ENCODE measurements around the gene ZNF79.

Gene ZNF79

DNA sequence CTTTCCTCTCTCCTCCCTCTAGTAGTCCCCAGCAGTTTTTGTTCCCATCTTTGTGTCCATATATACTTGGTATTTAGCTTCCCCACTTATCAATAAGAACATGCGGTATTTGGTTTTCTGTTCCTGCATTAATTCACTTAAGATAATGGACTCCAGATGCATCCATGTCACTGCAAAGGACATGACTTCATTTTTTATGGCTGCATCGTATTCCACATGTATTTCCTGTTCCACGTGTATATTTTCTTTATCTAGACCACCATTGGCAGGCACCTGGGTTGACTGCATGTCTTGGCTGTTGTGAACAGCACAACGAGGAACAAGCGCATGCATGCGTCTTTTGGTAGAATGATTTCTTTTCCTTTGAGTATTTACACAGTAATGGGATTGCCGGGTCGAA lies 6.2 kb downstream of the ZNF79 start:
- no peak for DNase-seq

DNA sequence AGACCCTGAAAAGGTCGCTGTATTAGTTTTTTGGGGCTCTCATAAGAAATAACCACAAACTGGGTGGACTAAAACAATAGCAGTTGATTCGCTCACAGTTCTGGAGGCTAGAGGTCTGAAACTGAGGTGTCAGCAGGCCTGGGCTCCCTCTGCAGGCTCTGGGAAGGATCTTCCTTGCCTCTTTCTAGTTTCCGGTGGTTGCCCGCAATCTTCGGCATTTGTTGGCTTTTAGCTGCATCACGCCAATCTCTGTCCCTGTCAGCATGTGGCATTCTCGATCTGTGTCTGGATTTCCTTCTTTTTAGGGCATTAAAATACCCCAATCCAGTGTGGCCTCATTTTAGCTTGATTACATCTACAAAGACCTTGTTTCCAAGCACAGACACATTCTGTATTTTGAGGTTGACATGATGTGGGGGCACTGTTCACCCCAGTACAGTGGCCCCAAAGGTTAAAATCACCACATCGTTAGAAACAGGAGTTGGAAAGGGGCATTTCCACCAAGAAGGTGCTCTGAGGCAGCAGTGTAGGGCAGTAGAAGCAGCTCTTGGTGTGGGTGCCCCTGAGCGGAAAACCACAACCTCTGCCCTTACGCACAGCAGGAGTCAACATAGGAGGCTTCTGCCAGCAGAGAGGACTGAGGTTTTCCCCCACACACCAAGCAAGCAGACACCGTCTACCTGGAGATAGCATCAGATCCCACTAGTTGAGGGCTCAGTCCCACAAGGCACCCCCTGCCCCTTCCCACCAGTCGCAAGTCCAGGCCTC lies 13.5 kb downstream of the ZNF79 start:
- DNase-seq: no peak

DNA sequence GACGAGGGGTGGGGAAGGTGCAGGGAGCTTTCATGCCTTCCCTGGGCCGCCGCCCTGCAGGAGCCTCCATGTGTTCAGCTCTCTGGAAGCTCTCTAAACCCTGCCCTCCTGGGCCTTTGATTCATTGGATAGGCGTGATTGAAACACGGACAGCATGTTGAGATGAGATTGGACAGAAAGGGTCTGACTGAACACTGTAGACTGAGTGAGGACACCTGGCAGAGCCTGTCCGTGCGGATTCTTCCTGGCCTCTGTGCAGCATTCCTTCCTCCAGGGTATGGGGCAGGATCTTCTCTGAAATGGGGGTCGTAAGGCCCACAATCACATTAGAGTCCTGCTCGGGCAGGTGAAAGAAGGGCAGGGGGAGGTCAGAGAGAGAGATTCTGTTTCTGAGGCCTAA lies 14.2 kb downstream of the ZNF79 start:
- no peak for DNase-seq

DNA sequence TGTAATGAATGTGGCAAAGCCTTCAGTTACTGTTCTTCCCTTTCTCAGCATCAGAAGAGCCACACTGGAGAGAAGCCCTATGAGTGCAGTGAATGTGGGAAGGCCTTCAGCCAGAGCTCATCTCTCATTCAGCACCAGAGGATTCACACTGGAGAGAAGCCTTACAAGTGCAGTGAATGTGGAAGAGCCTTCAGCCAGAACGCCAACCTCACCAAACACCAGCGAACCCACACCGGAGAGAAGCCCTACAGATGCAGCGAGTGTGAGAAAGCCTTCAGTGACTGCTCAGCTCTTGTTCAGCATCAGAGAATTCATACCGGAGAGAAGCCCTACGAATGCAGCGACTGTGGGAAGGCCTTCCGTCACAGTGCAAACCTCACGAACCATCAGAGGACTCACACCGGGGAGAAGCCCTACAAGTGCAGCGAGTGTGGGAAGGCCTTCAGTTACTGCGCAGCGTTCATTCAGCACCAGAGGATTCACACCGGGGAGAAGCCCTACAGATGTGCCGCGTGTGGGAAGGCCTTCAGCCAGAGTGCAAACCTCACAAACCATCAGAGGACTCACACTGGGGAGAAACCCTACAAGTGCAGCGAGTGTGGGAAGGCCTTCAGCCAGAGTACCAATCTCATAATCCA lies 20.2 kb downstream of the ZNF79 start:
- no peak for DNase-seq

DNA sequence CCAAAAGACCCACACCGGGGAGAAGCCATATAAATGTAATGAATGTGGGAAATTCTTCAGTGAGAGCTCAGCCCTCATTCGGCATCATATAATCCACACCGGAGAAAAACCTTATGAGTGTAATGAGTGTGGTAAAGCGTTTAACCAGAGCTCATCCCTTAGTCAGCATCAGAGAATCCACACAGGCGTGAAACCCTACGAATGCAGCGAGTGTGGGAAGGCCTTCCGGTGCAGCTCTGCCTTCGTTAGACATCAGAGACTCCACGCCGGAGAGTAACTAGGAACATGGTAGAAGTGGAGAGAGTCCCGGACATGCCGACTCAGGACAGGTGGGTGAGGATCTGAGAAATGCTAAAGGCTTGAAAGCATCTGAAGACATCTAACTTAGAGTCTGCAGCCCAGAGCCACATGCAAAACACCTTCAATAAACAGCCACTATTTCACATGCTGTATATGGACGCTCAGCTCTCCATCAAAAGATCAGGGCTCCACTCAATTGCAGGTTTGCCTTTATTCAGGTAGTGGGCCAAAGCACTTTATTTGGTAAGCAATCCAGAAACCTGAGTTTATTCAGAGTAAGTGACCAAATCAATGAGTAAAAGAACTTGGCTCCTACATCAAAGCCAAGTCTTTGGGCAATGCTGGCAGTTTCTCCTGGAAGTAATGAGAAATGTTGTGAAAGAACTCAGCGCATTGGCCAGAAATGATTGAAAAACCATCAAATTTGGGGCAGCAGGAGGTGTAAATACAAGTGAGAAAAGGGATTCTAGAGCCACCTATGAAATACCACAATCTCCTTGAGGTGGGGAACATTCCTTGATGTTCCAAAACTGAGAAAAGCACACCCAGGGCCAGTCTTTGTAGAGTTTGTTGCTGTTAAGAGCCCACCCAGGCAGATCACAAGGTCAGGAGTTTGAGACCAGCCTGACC lies 21.0 kb downstream of the ZNF79 start:
- no peak for DNase-seq

DNA sequence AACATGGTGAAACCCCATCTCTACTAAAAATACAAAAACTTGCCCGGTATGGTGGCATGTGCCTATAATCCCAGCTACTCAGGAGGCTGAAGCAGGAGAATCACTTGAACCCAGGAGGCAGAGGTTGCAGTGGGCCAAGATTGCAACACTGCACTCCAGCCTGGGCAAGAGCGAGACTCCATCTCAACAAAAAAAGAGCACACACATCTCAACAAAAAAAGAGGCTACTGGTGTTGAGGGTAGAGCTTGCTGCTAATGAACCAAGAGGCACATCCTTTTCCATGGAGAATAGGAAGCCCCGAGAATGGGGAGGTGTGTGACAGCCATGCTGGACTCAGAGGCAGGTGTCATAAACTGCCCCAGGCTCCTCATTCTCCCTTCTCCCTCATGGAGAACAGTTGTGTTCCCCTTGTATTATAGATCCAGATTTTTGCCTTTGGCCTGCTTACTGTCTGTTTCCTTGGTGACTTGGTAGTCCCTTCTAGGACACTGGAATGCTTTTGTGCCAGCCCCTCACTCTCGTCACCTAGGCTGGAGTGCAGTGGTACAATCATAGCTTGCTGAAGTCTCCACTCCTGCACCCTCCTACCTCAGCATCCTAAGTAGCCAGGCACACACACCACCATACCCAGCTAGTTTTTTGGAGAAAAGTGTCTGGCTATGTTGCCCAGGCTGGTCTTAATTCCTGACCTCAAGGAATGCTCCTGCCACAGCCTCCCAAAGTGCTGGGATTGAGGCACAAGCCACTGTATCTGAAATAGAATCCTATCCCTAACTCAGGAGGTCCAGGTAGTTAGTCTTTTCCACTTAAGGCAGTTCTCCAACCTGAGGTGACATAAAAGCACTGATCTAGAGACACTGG lies 21.9 kb downstream of the ZNF79 start:
- DNase-seq: no peak

DNA sequence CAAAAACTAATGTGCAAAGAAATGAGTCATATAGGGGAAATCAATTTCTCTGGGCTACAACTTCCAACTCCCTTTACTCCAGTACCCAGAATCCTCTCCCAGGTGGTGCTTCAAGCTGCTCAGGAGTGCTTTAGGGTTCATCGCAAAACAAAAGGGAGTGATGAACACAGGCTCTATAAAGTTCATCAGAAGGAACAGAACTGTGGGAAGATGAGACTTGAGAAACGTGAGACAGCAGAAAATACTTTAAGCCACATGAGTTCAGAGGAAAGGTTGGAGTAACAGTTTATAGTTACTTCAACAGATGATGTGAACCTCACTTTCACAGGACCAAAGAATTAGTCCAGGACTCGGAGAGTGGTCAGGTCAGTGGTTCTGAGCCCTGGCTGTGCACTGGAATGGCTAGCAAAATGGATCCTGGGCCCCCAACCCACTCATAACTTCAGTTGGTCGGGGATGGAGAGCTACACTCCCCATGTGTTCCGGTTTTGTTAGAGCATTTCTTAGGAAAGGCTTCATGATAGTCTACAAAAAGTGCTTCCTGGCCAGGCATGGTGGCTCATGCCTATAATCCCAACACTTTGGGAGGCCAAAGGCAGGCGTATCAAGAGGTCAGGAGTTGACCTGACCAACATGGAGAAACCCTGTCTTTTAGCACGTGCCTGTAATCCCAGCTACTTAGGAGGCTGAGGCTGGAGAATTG lies 22.7 kb downstream of the ZNF79 start:
- DNase-seq: no peak

DNA sequence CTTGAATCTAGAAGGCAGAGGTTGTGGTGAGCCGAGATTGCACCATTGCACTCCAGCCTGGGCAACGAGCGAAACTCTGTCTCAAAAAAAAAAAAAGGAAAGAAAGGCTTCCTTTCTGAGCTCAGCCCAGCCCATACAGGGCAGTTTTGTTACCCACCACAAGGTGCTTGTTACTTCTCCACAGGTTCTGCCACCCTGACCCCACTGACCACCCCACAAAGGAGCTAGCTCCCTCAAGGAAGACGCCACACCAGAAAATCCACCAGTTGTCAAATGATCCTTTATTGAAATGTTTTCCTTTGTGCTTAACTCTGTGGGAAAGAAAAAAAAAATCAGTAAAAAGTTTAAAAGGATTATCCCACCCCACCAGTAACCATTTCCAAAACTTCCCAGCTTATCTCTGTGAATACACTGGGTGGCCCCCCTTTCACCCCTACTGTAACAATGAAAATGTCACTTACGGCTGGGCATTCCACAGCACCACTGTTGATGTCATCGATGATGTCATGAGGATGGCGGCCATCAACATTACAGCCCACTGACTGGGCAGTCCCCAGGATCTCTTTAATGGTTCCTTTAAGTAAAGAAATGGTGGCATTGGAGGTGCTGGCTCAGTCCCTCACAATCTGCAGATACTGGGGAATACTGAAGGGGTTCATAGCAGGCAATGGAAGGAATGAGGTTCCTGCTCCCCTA lies 23.4 kb downstream of the ZNF79 start:
- DNase-seq: no peak

DNA sequence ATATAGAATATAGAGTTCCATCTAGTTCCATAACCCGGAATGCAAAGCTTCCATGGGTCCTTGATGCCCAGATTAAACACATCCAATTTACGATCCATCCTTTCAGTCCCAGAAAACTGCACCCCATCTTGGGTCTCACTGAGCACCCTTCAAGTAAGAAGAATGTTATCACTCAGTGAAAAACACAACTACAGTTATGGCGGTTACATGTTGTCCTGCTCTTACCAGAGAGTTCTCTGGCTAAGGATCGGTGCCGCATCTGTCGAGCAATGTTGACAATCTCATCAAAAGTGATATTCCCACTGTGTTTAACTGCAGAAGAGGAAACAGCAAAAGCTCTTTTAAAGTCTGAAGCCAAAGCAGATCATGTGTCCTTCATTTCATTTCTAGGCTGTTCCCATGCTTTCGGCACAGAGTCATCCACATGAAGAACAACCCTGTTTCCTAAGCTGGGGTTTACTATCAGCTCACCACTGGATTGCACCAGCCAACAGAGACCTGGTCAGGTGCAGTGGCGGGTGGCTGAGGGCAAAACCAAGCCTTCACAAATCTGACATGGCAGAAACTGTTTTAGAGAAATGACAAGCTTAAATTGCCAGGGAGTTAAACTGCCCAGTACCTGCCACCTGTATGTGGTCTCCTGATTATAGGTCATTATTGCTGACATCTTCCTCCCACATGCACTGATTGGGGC lies 24.1 kb downstream of the ZNF79 start:
- DNase-seq: no peak

DNA sequence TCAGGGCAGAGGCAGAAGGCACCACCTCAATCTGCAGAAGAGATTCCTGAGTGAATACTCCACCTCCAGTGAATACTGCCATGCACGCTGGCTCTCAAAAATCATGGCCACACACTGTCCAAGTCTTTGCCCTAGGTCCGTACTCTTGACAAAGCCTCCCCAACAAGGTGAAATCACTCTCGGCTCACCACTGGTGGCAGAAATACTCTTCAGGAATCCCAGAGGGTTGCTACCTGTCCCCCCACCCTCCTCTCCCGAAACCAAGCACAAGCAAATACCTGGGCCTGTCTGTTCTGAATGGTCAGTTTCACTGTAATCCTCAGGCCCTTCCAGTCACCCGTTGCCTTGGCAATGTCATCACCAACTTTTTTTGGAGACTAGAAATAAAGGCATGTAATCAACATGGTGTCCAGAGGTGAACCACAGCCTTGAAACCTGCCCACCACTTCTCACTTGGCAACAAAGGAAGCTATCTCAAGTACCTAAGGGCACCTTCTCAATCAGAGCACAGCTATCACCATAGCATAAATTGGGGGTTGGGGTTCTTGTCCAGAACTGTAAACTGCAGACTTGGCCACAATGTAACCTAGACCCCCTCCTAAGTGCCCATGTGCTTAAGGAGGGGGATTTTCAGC lies 25.3 kb downstream of the ZNF79 start:
- DNase-seq: no peak

DNA sequence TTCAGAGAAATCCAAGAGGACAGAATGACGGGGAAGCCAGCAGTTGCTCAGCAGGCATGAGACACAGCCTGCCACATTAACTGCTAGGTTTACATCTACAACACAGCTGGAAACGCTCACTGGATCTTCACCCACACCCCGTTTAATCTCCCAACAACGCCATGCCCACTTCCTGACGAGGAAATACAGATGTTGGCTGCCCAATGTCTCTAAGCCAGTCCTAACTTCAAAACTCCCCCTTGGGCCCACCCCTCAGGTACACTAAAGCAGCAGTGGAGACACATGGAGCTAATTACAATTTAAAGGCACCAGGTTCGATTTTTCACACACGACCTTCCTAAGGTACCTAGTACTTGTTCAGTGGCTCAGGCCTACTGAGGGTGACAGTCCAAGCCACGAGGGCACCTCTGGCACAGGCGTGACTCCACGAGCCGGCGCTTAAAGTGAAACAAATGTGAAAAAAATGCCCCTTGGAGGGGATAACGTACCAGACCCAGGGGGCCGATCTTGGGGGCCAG lies 26.1 kb downstream of the ZNF79 start:
- no peak for DNase-seq

DNA sequence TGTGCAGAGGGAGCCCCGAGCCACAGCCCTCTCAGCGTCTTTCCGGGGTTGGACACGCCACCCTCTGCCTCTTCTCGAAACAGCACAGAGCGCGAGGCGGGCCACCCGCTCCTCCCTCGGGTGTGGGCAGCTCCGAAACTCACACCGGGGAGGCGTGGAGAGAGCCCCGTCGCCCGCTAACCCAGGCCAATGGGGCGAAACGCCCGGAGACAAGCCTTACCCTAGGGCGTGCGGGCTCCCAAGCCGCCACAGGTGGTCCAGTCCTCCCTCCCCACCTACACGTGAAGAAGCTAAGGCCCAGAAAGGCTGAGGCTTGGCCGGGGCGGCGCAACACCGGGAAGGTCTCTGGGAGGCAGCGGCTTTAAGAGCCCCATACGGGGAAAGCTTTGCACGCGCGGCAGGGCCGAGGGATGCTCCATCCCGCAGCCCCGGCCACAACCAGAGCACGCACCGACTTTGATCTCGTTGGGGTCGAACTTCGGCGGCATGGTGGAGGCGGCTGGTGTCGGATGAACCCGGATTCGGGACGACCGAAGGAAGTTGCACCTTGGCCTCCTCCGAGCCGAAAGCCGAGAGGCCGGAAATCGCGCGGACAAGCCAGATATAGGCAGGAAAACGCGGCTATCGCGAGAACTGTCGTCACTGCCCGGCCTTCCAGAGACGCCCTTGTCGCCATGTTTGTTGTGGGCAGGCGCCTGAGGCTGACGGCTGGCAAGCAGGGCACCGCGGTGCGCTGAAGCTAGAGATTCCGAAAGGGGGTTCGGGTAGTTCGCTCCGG lies 26.8 kb downstream of the ZNF79 start, which contains the start of the genes LRSAM1 and RPL12:
TSS of gene LRSAM1 (plus strand) at position 681 of the 778 bp plus-strand sequence. CDS start 3,018 bp downstream, outside the sequence.
TSS of gene RPL12 (minus strand) at position 577 of the 778 bp plus-strand sequence. CDS start at position 488, 89 bp downstream.
- peak; percentile 100 for DNase-seq

DNA sequence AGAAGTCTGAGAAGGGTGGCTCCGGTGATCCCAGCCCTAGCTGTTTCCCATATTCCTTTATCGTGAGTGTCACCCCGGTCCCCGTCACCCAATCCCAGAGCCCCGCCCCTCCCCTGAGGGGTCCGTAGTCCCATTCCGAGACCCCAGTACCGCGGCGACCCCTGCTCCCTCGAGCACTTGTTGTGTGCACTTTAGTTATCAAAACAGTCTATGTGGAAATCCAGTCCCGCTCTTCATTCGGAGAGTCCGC lies 27.4 kb downstream of the ZNF79 start:
- DNase-seq: no peak

DNA sequence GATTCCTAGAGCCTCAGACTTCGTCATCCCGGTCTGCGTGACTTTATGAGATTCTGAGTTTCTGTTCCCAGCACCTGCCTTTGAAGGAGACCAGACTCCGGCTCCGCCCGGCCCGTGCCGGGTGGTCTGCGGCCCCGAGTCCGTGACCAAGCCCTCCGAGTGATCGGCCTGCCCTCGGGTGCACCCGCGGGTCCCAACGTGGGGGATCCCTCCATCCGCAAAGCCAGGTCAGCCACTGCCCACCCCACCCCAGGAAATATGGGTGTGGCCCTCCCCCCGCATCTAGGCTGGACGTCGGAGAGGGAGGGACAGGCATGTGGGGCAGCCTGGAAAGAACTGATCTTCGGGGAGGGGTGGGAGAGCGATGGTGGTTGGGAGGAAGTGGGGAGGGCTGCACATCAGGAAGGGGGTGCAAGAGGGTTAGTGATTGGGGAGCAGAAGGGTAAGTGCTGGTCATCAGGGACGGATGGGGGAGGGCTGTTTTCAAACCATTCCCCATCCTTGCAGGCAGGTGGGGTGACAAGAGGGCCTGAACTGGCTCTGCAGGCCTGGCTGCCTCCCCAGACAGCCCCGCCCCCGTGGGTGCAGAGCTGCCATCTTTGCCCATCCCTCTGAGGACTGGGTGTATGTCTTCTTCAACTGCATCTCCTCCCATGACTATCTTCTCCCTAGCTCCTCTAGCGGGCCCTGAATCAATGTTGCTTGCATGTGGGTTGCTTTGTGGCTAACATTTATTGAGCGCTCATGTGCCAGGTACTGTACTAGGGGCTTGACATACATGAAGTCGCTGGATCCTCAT lies 27.9 kb downstream of the ZNF79 start:
- peak; percentile 32 for DNase-seq

DNA sequence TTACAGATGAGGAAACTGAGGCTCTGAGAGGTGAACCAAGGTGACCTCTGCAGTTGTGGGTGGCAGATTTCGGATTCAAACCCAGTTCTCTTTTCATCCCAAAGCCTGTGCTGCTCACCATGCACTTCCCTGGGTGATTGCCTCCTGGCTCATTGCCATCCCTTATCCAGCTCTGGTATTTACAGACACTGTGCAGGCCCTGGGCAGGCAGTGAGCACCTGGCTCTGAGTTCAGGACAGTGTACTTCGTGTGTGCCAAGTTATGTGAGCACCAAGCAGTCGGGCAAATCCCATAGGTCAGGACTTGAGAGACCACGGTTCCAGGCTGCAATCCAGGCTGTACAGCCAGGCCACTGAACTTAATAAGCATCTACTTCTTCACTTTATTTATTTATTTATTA lies 28.5 kb downstream of the ZNF79 start:
- DNase-seq: no peak

DNA sequence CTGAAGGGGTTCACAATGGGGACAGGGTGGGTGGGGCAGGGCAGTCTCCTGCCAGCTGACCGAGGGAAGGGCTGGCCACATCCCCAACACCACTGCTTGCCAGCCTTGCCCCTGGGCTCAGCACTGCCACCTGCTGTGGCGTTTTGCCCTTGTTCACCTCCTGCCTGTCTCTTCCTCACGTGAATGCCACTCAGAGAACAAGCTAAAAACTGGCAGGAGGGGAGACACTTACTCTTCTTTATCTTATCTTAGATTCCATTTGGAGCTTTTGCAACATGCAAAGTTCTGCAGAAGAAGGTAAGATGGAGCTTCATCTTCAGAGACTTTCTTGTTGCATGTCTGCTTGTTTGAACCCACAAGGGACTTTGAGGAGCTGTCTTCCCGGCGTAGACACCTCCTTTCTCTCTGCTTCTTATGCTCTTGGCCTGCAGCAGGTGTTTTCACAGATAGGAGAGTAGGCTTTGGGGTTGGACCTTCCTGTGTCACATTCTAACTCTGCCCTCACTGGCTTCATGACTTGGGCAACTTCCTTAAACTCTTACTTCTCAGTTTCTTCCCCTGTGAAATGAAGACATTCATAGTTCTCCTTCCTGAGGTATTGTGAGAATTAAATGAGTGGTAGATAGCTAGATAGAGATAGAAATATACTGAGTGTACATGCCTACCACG lies 31.3 kb downstream of the ZNF79 start:
- no peak for DNase-seq

DNA sequence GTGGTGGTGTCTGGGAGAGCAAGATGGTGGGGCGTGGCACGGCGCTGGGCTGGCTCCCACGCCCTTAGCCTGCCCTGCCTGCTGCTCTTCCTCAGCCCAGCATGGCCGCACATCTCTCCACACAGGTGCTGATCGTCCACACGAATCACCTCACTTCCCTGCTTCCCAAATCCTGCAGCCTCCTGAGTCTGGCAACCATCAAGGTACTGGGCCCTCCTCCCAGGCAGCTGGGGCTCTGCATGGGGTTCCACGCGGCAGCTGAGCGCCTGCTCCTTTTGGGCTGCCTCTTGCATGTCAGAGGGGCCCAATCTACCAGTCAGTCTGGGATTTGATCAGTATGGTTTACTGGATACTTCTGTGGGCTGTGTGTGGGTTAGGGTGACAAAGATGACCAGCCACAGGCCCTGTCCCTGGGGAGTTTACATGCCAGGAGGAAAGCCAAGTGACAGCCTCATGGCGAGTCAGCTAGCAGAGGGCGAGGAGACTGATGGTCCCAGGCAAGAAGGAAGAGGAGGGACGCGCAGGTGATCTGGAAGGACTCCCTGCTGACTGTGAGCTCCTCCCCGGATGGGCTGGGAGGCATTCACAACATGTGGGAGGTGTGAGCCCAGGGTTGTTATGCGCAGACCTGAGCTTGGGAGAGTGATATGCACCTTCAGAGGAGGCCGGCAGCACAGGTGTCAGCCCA lies 33.2 kb downstream of the ZNF79 start:
- DNase-seq: no peak
